IPS-18a (cell line): ENCODE data around the gene SMPD1.
A peak's percentile ranks its signal among the peaks of the same experiment; 100 is the strongest.

Experiments
- H3K27ac ChIP-seq: one replicate; pipeline ENCODE4 v1.5.1; 2013; ENCODE audit warnings: low read length
- H3K27me3 ChIP-seq: one replicate; pipeline ENCODE4 v1.6.1; 2013; ENCODE audit warnings: mild to moderate bottlenecking, low read length; ENCODE audit not compliant: control insufficient read depth, insufficient read depth
- H3K36me3 ChIP-seq: one replicate; pipeline ENCODE4 v1.6.1; 2013; ENCODE audit warnings: low read depth, low read length; ENCODE audit not compliant: control insufficient read depth
- H3K4me1 ChIP-seq: one replicate; pipeline ENCODE4 v1.6.1; 2013; ENCODE audit warnings: low read depth, low read length; ENCODE audit not compliant: control insufficient read depth
- H3K4me3 ChIP-seq: one replicate; pipeline ENCODE4 v1.5.1; 2013; ENCODE audit warnings: low read length
- H3K9ac ChIP-seq: one replicate; pipeline ENCODE4 v1.6.1; 2013; ENCODE audit warnings: mild to moderate bottlenecking, low read length, moderate library complexity
- H3K9me3 ChIP-seq: one replicate; pipeline ENCODE4 v1.6.1; 2013; ENCODE audit warnings: low read depth, low read length; ENCODE audit not compliant: control insufficient read depth

Gene SMPD1

GRCh38 chr11:6404342-6405051 is 14.2 kb downstream of the SMPD1 start:
- Histone ChIP-seq H3K27ac (no peak overlapping the region), H3K36me3 (no peaks in the 10 kb centered on the region), H3K27me3 (no peaks in the 10 kb centered on the region), H3K4me3 (peak overlapping the region; percentile 7), H3K9ac (no peak overlapping the region), H3K9me3 (no peaks in the 10 kb centered on the region), H3K4me1 (no peaks in the 10 kb centered on the region)

- peak overlapping the region; percentile 7 for H3K4me3 ChIP-seq
- H3K27ac ChIP-seq, result no peak overlapping the region
- H3K4me1 ChIP-seq, result no peaks in the 10 kb centered on the region
- H3K9me3 ChIP-seq, result no peaks in the 10 kb centered on the region
- no peak overlapping the region for H3K9ac ChIP-seq
- H3K27me3 ChIP-seq, result no peaks in the 10 kb centered on the region
- no peaks in the 10 kb centered on the region for H3K36me3 ChIP-seq
These were observed 14.9 kb downstream of the SMPD1 start for GRCh38 chr11:6405052-6405667.

GRCh38 chr11:6405846-6406245 is 15.6 kb downstream of the SMPD1 start:
- Histone ChIP-seq H3K36me3 (no peaks in the 10 kb centered on the region), H3K4me3 (no peak overlapping the region), H3K9me3 (no peaks in the 10 kb centered on the region), H3K27ac (no peak overlapping the region), H3K4me1 (no peaks in the 10 kb centered on the region), H3K27me3 (no peaks in the 10 kb centered on the region), H3K9ac (no peak overlapping the region)

- Histone ChIP-seq H3K4me3 (no peak overlapping the region), H3K4me1 (no peaks in the 10 kb centered on the region), H3K27ac (no peak overlapping the region), H3K9ac (no peak overlapping the region), H3K27me3 (no peaks in the 10 kb centered on the region), H3K36me3 (no peaks in the 10 kb centered on the region), H3K9me3 (no peaks in the 10 kb centered on the region)
These were observed 16.1 kb downstream of the SMPD1 start for GRCh38 chr11:6406370-6406769.

GRCh38 chr11:6410695-6411430 is 20.6 kb downstream of the SMPD1 start:
- H3K36me3 ChIP-seq, result no peaks in the 10 kb centered on the region
- H3K9me3 ChIP-seq, result no peaks in the 10 kb centered on the region
- H3K27ac ChIP-seq, result no peak overlapping the region
- no peak overlapping the region for H3K9ac ChIP-seq
- no peak overlapping the region for H3K4me3 ChIP-seq
- no peaks in the 10 kb centered on the region for H3K4me1 ChIP-seq
- no peaks in the 10 kb centered on the region for H3K27me3 ChIP-seq

- Histone ChIP-seq H3K36me3 (no peaks in the 10 kb centered on the region), H3K9ac (no peak overlapping the region), H3K9me3 (no peaks in the 10 kb centered on the region), H3K4me1 (no peaks in the 10 kb centered on the region), H3K4me3 (no peak overlapping the region), H3K27ac (no peak overlapping the region), H3K27me3 (no peaks in the 10 kb centered on the region)
These were observed 21.3 kb downstream of the SMPD1 start for GRCh38 chr11:6411594-6412031.

- Histone ChIP-seq H3K9me3 (no peaks in the 10 kb centered on the region), H3K9ac (no peak overlapping the region), H3K36me3 (no peaks in the 10 kb centered on the region), H3K4me1 (no peaks in the 10 kb centered on the region), H3K4me3 (no peak overlapping the region), H3K27ac (no peak overlapping the region), H3K27me3 (peaks cover 8% of the 10 kb centered on the region)
These were observed 23.5 kb downstream of the SMPD1 start for GRCh38 chr11:6413791-6414201.

DNA sequence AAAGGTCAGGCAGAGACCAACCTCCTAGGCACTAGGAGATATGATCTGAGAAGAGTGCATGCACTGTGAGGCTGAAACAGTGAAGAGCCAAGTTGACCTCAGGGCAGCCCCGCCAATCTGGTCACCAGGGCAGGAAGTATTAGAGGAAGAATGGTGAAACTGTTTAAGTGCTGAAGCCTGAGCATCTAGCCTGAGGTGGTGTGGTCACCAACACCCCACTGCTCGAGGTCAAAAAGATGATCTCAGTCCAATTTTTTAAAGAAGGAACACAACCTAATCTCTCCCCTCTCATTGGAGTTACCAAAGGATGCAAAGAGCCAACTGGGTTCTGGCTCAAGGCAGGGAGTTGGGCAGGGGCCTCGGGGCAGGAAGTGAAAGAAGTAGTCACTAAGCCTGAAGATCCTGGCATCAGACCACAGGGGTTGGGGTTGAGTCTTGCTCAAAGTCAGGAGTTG is 24.6 kb downstream of the SMPD1 start:
- Histone ChIP-seq H3K27ac (no peak overlapping the region), H3K27me3 (peaks cover 15% of the 10 kb centered on the region), H3K9ac (no peak overlapping the region), H3K4me3 (no peak overlapping the region), H3K4me1 (no peaks in the 10 kb centered on the region), H3K36me3 (no peaks in the 10 kb centered on the region), H3K9me3 (no peaks in the 10 kb centered on the region)

DNA sequence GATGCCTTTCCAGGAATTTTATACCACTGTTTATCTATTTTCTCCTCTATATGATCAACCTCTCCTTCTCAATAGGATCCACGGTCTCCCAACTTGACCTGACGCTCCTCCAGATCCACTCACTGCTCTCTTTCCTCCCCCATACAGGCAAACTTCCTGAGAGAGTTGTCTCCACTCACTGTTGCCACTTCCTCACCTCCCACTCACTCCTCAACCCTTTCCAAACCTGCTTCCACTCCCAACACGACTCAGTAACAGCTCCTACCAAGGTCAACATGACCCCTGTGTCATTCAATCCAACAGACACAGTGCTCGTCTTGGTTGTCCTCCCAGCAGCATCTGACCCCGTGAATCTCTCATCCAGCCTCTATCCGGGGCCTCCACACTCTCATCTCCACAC is 25.5 kb downstream of the SMPD1 start:
- H3K36me3 ChIP-seq, result no peaks in the 10 kb centered on the region

GRCh38 chr11:6417907-6418556 is 27.8 kb downstream of the SMPD1 start:
- peaks cover 20% of the 10 kb centered on the region for H3K27me3 ChIP-seq
- H3K27ac ChIP-seq, result no peak overlapping the region
- H3K36me3 ChIP-seq, result no peaks in the 10 kb centered on the region
- H3K9ac ChIP-seq, result no peak overlapping the region
- peak overlapping the region; percentile 75 for H3K4me3 ChIP-seq
- no peaks in the 10 kb centered on the region for H3K9me3 ChIP-seq
- no peaks in the 10 kb centered on the region for H3K4me1 ChIP-seq

More for the DNA sequence above, 25.5 kb downstream of the SMPD1 start:
- Histone ChIP-seq H3K27ac (no peak overlapping the region), H3K9ac (no peak overlapping the region), H3K27me3 (peaks cover 20% of the 10 kb centered on the region), H3K4me1 (no peaks in the 10 kb centered on the region), H3K9me3 (no peaks in the 10 kb centered on the region), H3K4me3 (no peak overlapping the region)

GRCh38 chr11:6418557-6419008 is 28.3 kb downstream of the SMPD1 start:
- Histone ChIP-seq H3K9me3 (no peaks in the 10 kb centered on the region), H3K27ac (no peak overlapping the region), H3K9ac (no peak overlapping the region), H3K27me3 (peaks cover 20% of the 10 kb centered on the region), H3K4me1 (no peaks in the 10 kb centered on the region), H3K4me3 (peak overlapping the region; percentile 75), H3K36me3 (no peaks in the 10 kb centered on the region)
